Right kidney (tissue), 1 donor: ENCODE results near the gene NEDD4L.
"Not testable (repeated sequence)": the region's sequence is repeated elsewhere in the genome, so short reads cannot be mapped to it uniquely, and the experiment has no call there.

Experiments used
- DNase-seq: peaks from one replicate; pipeline ENCODE4 v3.0.0-alpha.2; 2016

NEDD4L gene

GRCh38 chr18:58432050-58432727 is 388.2 kb downstream of the NEDD4L start:
- no peak for DNase-seq

DNA sequence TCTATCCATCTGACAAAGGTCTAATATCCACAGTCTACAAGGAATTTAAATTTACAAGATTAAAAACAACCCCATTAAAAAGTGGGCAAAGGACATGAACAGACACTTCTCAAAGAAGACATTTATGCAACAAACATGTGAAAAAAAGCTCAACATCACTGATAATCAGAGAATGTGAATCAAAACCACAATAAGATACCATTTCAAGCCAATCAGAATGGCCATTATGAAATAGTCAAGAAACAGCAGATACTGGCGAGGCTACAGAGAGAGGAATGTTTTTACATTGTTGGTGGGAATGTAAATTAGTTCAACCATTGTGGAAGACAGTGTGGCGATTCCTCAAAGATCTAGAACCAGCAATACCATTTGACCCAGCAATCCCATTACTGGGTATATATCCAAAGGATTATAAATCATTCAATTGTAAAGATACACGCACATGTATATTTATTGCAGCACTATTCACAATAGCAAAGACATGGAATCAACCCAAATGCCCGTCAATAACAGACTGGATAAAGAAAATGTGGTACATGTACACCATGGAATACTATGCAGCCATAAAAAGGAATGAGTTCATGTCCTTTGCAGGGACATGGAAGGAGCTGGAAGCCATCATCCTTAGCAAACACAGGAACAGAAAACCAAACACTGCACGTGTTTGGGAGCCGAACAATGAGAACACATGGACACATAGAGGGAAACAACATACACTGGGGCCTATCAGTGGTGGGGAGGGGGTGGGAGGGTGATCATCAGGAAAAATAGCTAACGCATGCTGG is 391.4 kb downstream of the NEDD4L start:
- not testable (repeated sequence) for DNase-seq

DNA sequence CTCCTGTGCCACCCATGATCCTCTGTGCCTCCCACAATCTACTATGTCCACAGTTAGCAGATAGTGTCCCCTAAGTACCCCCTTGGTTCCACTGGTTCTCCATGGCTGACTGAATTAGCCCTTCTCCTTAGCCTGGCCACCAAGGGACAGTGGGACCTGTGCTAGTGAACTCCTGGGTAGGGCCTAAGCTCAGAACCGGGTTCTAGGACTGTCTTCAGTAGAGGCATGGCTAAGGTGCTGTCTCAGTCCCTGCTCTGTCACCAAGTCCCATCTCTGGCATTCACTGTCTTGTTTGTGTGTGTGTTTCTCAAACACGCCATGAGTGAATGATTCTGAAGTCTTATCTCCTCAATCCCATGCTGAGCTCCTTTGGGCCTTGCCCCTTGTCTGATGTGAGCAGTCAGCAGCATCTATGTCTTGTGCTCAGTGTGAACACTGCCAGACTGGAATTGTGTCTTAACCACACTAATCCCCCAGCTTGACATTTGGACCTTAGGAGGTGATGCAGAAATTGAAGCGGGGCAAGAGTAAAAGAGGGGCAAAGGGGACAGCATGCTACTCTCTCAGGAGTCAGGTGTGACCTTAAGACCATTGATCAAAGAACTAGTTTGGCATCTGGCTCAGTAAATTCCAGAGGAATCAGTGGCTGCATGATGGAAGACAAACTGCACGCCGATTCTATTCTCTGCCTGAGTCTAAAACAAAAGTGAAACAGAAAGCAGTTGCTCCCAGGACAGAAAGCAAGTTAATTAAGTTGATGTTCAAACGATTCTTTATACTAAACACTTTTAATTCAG is 394.3 kb downstream of the NEDD4L start:
- DNase-seq: no peak

GRCh38 chr18:58438958-58439300 is 394.9 kb downstream of the NEDD4L start:
- no peak for DNase-seq

GRCh38 chr18:58443671-58444070 is 399.6 kb downstream of the NEDD4L start:
- no peak for DNase-seq

- DNase-seq: no peak
These were observed 402.5 kb downstream of the NEDD4L start for GRCh38 chr18:58446391-58447060.

DNA sequence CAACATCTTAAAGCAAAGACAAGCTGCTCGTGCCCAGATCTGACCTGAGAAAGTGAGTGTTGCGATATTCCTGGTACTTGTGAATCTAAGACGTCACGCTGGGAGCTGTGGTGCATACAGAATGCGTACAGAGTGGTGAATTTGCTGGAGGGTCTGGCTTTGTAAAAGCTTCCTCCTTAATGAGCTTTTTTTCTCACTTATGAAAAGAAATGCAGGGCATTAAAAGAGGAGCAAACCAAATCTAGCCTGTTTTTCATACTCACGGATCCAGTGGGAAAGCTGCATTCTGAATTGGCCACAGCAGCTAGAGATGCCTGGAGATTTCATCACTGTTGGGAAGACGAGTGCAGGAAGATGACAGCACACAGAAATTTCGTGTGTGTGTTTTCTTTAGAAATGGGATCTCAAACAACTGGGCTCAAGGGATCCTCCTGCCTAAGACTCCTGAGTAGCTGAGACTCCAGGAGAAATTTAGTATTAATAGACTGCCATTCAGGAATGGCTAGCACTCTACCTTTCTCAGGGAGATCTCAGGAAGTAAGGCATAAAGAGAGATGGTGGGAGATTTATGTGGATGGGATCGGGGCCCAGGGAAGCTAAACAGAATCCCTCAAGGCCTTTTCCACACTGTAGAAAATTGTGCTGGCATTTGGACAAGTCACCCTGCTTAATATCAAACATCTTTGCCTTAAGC is 403.5 kb downstream of the NEDD4L start:
- no peak for DNase-seq

GRCh38 chr18:58449464-58449863 is 405.4 kb downstream of the NEDD4L start:
- DNase-seq: no peak
